ENCODE data around the gene BZW1.
"Not testable (repeated sequence)": the region's sequence is repeated elsewhere in the genome, so short reads cannot be mapped to it uniquely, and the experiment has no call there.

BZW1 gene

GRCh38 chr2:200794143-200794542, 17.6 kb upstream of the BZW1 start:
- no peak for DNase-seq

GRCh38 chr2:200795028-200795440, 16.7 kb upstream of the BZW1 start:
- no peak for DNase-seq

- no peak for DNase-seq
These were observed 15.1 kb upstream of the BZW1 start for GRCh38 chr2:200796561-200796960.

- DNase-seq: no peak
These were observed 14.4 kb upstream of the BZW1 start for GRCh38 chr2:200797242-200797770.

- DNase-seq: no peak
These were observed 13.2 kb upstream of the BZW1 start for GRCh38 chr2:200798514-200798913.

- DNase-seq: no peak
These were observed 11.3 kb upstream of the BZW1 start for GRCh38 chr2:200800458-200800857.

- not testable (repeated sequence) for DNase-seq
These were observed 10.3 kb upstream of the BZW1 start for GRCh38 chr2:200801431-200801830.

GRCh38 chr2:200809506-200810251, 2.0 kb upstream of the BZW1 start:
- DNase-seq: no peak

- no peak for DNase-seq
These were observed 1.3 kb upstream of the BZW1 start for GRCh38 chr2:200810252-200810997.

GRCh38 chr2:200810998-200811332, 745 bp upstream of the BZW1 start:
- no peak for DNase-seq

- no peak for DNase-seq
These were observed 662 bp downstream of the BZW1 start for GRCh38 chr2:200812122-200813022.

- no peak for DNase-seq
These were observed 2.6 kb downstream of the BZW1 start for GRCh38 chr2:200814276-200814815.

- DNase-seq: peak; percentile 5
These were observed 3.2 kb downstream of the BZW1 start for GRCh38 chr2:200814917-200815316.

GRCh38 chr2:200818732-200819131, 7.0 kb downstream of the BZW1 start:
- not testable (repeated sequence) for DNase-seq

GRCh38 chr2:200820573-200821234, 9.0 kb downstream of the BZW1 start:
- DNase-seq: no peak

GRCh38 chr2:200821686-200822245, 10.1 kb downstream of the BZW1 start:
- DNase-seq: no peak

GRCh38 chr2:200828104-200828503, 16.4 kb downstream of the BZW1 start:
- DNase-seq: no peak

GRCh38 chr2:200828572-200829257, 17.0 kb downstream of the BZW1 start:
- DNase-seq: no peak

GRCh38 chr2:200829258-200829655, 17.5 kb downstream of the BZW1 start:
- DNase-seq: no peak

- DNase-seq: no peak
These were observed 23.0 kb downstream of the BZW1 start for GRCh38 chr2:200834701-200835100.

GRCh38 chr2:200839513-200839912, 27.8 kb downstream of the BZW1 start:
- DNase-seq: no peak

Measured in SIG-M5 (cell line).